GM21390 (cell line): ENCODE results near the gene CDA.
"Not testable (repeated sequence)": the region's sequence is repeated elsewhere in the genome, so short reads cannot be mapped to it uniquely, and the experiment has no call there.

Experiments
- ATAC-seq: cut with Tn5 transposase; IDR thresholded peaks from one replicate; pipeline ENCODE4 v1.9.1; 2021; ENCODE audit not compliant: unreplicated experiment

CDA gene

DNA sequence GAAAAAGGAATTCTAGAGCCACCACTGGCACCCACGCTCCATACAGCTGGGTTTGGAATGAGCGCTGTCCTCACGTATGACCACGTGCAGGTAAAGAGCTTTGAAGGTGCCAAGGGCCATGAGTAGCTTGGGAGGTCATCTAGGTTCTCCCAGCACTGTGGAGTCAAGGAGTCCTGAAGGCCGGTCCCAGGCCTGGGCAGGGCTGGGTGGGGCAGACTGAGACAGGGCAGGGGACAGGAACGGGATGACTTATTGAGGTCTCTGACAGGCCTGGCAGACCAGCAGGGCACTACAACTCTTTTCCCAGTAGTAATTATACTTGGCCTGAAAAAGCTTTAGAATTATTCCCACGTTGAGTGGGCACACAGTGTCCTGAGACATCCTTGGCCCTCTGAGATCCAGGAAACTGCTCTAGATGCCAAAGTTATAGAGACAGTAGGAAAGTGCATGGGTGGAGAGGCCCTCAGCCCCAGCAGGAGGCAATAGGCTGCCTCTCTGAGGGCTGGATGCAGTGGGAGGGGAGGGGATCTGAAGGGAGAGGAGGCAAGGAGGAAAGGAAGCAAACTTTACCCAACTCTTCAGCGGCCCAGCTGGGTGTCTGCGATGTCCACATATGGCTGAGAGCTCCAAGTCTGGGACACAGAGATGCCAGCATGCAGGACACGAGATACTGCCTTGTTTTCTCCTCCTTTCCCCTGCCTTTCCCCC lies 1.8 kb upstream of the CDA start:
- ATAC-seq, result no peak

DNA sequence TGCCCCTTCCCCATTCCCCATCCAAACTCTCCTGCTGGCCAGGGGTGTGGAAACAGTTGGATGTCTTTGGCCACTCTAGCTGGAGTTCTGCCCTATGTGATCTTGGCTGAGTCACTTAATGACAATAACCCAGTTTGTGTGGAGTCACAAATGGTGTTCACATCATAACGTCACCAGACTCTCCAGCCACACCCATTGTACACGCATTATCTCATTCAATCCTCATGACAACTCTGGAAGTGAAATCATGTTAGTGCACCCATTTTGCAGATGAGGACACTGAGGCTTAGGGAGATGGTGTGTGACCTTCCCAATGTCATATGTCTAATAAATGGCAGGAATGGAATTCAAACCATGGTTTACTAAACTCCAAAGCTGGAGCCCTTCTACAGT lies 1.2 kb upstream of the CDA start:
- no peak for ATAC-seq

DNA sequence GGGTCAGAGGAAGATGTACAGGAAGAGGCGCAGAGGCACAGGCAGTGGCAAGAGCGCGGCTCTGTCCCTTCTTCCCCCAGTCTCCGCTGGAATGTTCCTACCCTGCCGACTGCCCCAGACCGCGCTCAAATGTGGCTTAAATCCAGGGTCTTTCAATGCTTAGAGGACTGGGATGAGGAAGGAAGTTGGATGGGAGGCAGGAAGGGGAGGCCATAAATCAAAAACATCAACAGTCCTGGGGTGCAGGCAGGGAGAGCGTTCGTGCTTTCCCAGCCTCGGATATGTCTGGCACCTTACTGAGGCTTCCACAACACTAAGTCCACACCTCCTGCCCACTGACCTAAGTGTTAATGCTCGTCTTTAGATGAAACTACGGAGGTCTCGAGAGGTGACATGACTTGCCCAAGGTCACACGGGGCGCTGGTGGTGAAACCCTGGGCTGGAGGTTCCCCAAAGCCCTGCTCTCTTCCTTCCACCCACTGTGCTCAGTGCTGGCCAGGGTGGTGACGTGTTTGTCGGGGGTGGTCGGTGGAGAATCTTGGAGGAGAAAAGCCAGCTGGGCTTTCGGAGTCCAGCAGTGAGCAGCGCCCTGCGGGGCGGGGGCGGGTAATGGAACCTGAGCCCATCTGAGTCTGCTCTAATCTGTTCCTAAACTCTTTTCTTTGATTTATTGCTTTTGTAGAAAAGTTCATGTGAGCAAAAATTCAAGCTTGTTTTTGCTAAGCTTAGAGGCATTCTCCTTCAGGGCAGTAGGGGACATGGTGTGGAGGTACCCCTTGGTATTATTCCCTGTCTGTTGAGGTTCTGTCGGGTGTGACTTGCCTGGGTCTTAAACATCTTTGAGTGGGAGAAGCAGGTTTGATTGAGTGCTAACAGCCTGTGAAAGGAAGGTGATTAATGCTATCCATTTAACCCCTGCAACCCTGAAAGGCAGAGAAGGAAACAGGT lies 708 bp downstream of the CDA start:
- ATAC-seq, result no peak

DNA sequence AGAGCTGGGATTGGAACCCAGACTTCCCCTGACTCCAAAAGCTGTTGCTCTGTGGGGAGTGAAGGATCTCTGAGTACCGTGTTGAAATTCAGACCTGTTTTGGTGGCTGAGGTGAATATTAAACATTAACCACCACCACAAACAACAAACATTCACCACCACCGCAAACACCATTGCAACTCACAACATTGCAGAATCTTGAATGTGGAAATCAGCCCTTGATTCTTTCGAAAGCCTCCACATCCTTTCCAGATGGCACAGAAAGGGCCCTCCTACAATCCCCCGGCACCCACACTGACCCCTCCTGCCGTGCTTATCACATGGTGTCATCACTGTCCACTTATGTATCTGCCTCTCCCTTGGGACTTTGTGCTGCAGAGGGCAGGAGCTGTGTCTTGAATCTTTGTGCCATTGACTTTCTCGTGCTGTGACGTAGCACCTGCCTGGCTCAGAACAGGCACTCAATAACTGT lies 1.4 kb downstream of the CDA start:
- ATAC-seq, result no peak

DNA sequence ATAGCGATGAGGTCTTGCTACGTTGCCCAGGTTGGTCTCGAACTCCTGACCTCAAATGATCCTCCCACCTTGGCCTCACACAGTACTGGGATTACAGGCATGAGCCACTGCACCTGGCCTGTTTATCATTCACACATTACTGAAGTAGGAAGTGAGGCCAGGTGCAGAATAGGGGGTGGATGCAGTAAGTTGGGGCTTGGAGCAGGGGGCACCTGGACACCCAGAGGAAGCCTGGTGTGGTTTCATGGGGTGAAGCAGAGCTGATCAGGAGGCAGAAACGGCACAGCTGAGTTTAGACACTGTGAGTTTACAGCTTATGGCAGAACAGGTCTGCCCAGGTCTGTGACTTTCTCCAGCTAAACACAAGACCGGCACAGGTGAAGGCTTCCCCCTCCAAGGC lies 4.9 kb downstream of the CDA start:
- no peak for ATAC-seq

DNA sequence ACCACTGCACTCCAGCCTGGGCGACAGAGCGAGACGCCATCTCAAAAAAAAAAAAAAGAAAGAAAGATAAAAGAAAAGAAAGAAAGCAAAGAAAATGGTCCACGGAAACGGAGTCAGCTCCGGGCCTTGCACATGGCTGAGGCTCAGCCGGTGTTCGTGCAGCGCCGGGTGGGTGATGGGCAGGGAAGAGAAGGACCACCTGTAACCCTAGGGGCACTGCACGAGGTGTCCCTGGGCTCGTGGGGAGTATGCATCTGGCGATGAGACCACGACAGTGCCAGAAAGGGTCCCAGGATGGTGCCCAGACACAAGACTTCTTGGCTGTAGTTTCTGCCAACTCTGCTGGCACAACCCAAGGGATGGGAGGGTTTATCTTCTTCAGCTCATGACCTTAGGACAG lies 5.8 kb downstream of the CDA start:
- ATAC-seq, result no peak

DNA sequence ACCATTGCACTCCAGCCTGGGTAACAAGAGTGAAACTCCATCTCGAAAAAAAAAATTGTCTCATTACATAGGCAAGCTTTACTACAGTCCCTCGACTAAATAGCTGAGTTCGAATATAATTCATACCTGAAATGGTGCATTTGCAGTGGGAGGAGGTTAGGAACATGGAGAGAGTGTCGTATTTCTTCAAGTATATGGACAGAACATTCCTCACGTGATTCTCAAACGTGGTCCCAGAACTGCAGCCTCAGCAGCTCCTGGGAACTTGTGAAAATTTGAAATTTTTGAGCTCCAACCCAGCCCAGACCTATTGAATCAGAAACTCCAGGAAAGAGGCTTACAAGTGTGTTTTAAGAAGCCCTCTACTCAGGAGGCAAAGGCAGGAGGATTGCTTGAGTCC lies 7.2 kb downstream of the CDA start:
- ATAC-seq, result no peak

DNA sequence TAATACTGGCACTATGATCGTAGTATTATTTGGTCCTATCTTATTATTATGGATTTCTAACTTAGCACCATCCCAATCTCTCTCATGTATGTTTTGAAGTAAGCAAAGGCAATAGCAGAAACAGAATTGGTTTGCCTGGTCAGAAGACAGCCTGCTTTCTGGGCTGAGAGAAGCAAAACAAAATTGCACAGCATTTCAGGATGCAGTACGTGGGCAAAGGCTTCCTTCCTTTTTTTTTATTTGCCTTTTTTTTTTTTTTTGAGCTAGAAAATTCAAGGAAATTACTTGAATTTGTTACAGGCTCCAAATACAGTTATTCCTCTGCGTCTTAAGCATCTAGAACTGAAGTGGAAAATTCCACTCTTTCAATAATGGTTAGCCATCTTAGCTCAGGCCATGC lies 8.8 kb downstream of the CDA start:
- no peak for ATAC-seq

DNA sequence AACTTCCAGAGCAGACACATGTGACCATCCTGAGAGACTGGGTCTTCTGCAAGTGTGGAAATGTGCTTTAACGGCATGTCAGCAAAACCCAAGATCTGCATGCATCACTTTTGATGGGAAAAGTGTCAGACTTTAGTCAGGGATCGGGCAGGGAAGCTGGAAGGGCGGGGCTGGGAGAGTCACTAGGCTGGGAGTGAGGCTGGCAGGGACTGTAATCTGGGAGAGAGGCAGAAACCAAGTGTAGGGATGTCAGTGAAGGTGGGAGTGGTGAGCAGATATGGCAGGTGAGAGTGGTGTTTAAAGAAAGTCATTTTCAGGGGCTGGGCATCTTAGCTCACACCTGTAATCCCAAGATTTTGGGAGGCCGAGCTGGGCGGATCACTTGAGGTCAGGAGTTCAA lies 11.3 kb downstream of the CDA start:
- no peak for ATAC-seq

DNA sequence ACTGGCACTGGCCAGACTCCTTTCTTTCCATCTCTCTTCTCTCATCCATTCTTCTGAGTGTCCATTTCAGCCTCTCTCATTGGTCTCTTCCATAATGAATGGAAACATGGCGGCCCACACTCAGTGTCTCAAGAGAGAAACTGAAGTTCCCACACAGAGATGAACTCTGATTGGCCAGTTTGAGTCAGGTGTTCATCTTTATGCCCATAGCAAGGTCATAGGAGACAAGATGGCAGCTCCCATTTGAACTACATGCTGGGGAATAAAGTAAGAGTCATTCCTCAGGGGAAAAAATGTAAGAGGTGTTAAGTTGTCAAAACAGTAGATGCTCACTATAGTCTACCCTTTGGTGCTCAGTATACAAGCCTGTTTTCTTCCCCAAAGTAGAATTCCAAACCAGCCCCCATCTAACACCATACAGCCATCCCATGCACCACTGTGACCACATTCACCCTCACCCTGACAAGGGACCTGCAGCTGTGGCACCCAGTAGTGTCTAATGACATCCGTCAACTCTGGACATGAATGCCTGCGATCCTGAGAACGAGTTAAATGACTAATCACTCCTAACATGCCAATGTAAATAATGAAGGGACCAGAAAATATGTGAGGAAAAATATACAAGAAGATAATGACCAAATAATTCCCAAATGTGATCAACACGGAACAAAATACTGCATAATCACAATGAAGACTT lies 12.4 kb downstream of the CDA start:
- ATAC-seq, result no peak

DNA sequence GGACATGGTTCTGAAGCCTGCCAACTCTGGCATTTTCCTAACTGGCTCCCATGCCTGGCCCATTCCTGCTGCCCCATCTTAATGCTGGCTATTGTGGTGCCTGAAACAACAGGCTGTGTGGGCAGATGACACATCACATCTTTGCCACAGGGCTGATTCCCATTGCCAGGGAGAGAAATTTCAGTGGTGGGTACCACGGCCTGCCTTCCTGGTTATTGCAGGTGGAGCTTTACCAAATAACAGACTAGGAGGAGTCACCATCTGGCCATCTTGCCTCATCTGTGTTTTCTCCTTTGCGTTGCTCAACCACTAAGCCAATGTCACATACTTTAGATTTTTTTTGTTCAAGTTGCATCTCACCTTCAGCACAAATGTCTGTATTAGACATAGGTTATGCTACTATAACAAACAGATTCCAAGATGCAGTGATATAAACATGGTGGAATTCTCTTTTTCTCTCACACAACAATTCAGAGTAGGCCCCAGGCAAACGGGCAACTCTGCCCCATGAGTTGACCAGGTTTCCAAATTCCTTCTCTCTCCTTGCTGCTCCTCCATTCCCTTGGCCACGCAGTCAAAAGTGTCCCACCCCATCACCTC lies 14.1 kb downstream of the CDA start:
- ATAC-seq, result no peak

DNA sequence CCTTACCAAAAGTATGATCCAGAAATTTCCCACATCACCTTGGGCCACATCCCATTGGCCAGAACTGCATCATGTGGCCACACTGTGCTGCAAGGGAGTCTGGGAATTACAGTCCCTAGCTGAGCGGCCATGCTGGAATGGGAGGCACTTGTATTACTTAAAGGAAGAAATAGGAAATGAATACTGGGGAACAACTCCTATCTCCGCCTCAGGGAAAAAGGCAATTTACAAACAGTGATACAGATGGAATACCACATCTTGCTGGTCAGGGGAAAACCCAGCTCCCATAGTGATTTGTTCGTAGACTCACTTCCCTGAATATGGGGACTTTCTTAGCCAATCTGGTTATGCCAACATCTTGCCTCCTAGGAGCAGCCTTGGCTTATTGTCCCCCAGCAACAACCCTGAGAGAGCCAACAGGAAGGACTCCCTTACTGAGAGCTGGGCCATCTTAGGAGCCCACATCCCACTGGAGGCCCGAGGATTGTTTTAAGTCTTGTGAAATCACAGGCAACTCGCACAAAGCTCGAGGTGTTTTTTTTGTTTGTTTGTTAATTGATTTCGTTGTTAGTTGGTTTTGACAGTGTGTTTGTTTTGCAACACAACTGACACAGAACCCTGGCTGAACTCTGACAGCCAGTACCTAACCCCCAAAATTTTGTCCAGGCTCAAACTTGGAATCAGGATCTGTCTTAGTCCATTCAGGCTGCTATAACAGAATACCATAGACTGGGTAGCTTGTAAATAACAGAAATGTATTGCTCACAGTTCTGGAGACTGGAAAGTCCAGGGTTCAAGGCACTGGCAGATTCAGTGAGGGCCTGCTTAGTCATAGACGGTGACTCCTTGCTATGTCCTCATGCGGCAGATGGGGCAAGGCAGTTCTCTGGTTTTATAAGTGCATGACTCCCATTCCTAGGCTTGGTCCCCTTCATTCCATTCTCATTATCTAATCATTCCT lies 14.9 kb downstream of the CDA start:
- ATAC-seq, result no peak

DNA sequence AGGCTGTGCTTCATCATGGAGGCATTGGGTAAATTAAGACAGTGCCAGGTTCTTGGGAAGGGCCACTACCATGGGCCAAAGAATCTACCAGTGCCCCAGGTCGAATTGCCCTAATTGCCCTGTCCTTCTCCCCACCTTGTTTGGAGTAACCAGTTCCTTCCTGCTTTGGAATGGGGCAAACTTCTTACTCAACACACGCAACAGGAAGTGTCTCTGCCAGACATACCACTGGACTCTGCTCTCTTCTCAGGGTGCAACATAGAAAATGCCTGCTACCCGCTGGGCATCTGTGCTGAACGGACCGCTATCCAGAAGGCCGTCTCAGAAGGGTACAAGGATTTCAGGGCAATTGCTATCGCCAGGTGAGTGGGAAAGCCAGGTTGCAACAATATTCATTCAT lies 15.8 kb downstream of the CDA start:
- no peak for ATAC-seq

DNA sequence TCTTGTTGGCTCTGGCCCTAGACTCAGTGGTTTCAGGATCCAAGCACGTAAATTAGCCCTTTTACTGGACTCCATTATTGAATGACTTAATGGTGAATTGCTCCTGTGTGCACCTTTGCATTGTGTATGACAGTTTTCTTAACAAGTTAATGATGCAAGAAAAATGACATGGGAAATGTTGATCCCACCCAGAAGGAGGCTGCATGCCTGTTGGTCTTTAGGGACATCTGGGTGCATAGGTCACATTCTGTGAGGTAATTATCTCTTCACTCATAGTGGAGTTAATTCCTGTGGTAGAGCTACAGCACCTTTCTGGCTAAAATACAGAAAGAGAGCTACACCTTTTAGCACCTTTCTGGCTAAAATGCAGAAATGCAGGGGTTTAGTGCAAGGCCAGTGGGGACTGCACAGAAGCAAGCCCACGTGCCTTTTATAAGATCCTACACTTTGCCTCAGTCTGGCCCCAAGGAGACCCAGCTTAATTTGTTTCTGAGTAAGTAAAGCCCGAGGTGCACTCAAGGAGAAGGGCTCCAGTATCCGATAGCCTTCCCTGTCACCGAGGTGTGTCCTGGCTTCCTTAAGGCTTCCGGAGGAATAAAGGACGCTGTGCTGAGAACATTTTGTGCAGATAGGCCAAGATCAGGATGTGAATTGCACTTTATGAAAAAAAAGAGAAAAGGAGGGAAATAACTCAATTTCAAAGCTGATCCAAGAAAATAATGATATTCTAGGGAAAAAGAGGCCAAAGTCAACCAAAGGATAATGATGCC lies 18.1 kb downstream of the CDA start:
- ATAC-seq, result not testable (repeated sequence)

DNA sequence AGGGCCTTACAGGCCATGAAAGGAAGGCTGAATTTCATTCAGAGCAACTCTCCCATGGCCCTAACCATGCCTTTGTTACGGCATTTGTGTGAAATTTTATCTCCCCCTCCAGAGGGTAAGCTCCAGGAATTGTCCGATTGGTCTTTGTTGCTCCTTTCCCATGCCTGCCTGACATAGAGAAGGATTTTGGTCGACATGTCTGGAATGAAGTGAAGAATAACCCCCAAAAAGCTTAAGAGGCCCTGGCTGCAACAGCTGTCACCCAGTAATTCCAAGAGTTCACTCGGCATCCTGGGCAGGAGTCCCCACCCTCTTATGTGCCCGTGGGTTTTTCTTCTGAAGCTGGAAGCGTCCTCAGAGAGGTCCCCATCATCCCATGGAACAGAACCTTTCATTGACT lies 20.6 kb downstream of the CDA start:
- no peak for ATAC-seq

DNA sequence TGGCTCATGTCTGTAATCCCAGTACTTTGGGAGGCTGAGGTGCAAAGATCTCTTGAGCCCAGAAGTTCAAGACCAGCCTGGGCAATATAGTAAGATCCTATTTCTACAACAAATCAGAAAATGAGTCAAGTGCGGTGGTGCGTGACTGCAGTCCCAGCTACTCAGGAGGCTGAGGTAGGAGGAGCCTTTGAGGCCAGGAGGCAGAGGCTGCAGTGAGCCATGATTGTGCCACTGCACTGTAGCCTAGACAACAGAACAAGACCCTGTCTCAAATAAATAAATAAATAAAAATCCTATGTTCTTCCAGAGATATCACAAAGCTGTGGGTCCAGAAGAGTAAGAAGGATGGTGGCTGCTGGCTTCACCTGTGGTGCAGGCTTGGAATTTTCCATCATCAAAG lies 22.1 kb downstream of the CDA start:
- no peak for ATAC-seq

DNA sequence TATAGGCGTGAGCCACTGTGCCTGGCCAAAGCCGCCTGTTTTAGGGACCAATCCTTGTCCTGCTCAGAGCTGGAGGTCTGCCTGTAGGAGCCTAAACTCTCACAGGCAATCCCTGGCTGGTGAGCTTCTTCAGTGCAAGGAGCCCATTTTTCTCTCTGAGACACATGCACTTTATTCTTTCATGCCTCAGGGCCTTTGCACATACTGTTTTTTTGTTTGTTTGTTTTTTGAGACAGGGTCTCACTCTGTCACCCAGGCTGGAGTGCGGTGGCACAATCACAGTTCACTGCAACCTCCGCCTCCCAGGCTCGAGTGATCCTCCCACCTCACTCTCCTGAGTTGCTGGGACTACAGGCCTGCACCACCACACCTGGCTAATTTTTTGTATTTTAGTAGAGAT lies 22.8 kb downstream of the CDA start:
- no peak for ATAC-seq

DNA sequence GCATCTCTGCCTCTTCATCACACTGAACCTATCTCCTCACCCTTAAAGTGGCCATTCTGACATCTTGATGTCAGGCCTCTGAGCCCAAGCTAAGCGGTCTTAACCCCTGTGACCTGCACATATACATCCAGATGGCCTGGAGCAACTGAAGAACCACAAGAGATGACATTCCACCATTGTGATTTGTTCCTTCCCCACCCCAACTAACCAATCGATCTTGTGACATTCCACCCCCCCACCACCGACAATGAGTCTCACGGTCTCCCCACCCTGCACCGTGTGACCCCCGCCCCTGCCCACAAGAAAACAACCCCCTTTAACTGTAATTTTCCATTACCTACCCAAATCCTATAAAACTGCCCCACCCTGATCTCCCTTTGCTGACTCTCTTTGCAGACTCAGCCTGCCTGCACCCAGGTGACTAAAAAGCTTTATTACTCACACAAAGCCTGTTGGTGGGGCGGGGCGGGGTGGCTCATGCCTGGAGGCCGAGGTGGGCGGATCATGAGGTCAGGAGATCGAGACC lies 23.4 kb downstream of the CDA start:
- ATAC-seq, result no peak

DNA sequence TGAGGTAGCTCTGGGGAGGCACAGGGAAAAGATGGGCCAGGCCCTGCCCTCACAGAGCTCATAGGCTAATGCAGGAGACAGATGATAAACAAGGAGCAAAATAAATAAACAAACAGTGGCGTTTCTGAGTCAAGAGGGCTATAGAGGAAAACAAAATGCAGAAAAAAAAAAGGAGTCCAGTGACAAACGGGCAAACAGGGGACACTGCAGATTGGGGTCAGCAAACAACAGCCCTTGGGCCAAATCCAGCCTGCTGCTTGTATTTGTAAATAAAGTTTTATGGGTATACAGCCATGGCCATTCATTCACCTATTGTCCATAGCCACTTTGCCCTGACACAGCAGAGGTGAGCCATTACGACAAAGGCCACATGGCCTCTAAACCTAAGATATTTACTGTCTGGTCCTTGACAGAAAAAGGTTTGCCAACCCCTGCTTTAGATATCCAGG lies 25.3 kb downstream of the CDA start:
- no peak for ATAC-seq
